Measurements from ENCODE around the gene GPR143.

The GPR143 gene

GRCh38 chrX:9785944-9786797 lies 20.5 kb upstream of the GPR143 start, which contains the start of gene SHROOM2:
SHROOM2 (plus strand) TSS chrX:9786429; CDS start chrX:9786546, 117 bp downstream.
- peak within 1 kb of the TSS; percentile 34 for H3K4me3 ChIP-seq (ENCODE audit: low read depth, low read length)
- no peak for DNase-seq (ENCODE audit: low read depth, low spot score)
- ChIA-PET CTCF (no interaction called here), POLR2A (no interaction called here)
- no peak for TF ChIP-seq CTCF (IDR thresholded peaks at IDR 0.05; ENCODE audit: insufficient read depth, low read length, missing control alignments)

GRCh38 chrX:9785254-9785943 lies 19.8 kb upstream of the GPR143 start:
- no peak for DNase-seq (ENCODE audit: low read depth, low spot score)
- no peak for TF ChIP-seq CTCF (IDR thresholded peaks at IDR 0.05; ENCODE audit: insufficient read depth, low read length, missing control alignments)
- no peak overlapping the region; the same call in 1 of the 2 replicates for H3K4me3 ChIP-seq (ENCODE audit: low read depth, low read length)
- ChIA-PET POLR2A (no interaction called here), CTCF (no interaction called here)

GRCh38 chrX:9784332-9784731 lies 18.7 kb upstream of the GPR143 start:
- H3K4me3 ChIP-seq (ENCODE audit: low read depth, low read length) = no peak overlapping the region
- ChIA-PET CTCF (no interaction called here), POLR2A (no interaction called here)

GRCh38 chrX:9781941-9782340 lies 16.3 kb upstream of the GPR143 start:
- no peak for TF ChIP-seq CTCF (IDR thresholded peaks at IDR 0.05; ENCODE audit: insufficient read depth, low read length, missing control alignments)
- DNase-seq (ENCODE audit: low read depth, low spot score) = no peak
- CTCF ChIA-PET = interaction anchor here (1.4 kb wide), 1 partner anchor 337 kb away, joined by 4 read pairs; no protein-coding TSS in a partner anchor
- H3K4me3 ChIP-seq (ENCODE audit: low read depth, low read length) = no peak overlapping the region
- POLR2A ChIA-PET = no interaction called here

More at GRCh38 chrX:9784332-9784731, 18.7 kb upstream of the GPR143 start:
- DNase-seq (ENCODE audit: low read depth, low spot score) = no peak
- TF ChIP-seq CTCF (IDR thresholded peaks at IDR 0.05; ENCODE audit: insufficient read depth, low read length, missing control alignments) = no peak

- POLR2A ChIA-PET = no interaction called here
- TF ChIP-seq CTCF (IDR thresholded peaks at IDR 0.05; ENCODE audit: insufficient read depth, low read length, missing control alignments) = no peak
Measured at GRCh38 chrX:9775930-9776329, 10.3 kb upstream of the GPR143 start.

GRCh38 chrX:9772943-9773342 lies 7.3 kb upstream of the GPR143 start:
- ChIA-PET POLR2A (no interaction called here), CTCF (no interaction called here)
- DNase-seq (ENCODE audit: low read depth, low spot score) = no peak
- TF ChIP-seq CTCF (IDR thresholded peaks at IDR 0.05; ENCODE audit: insufficient read depth, low read length, missing control alignments) = no peak
- no peak overlapping the region for H3K4me3 ChIP-seq (ENCODE audit: low read depth, low read length)

More at GRCh38 chrX:9775930-9776329, 10.3 kb upstream of the GPR143 start:
- CTCF ChIA-PET = no interaction called here
- no peak for DNase-seq (ENCODE audit: low read depth, low spot score)
- no peak overlapping the region for H3K4me3 ChIP-seq (ENCODE audit: low read depth, low read length)
